ENCODE measurements around the gene TMEM254. TPM values are rescaled to one million over a fixed set of nuclear protein-coding genes. Genes with fewer than 3 reads are reported as not detected.
"Not testable (repeated sequence)": the region's sequence is repeated elsewhere in the genome, so short reads cannot be mapped to it uniquely, and the experiment has no call there.

Gene TMEM254
- total RNA-seq, 1 experiment from 2014 or later = 9.1 TPM

- no peak for DNase-seq (ENCODE audit: low read depth)
These were observed 54.1 kb downstream of the TMEM254 start, which contains the start of gene PLAC9 for GRCh38 chr10:80132299-80133139. PLAC9 (plus strand) TSS chr10:80132730; CDS start chr10:80132763, 33 bp downstream.

GRCh38 chr10:80133206-80133605 is 54.7 kb downstream of the TMEM254 start:
- DNase-seq (ENCODE audit: low read depth) = no peak

- DNase-seq (ENCODE audit: low read depth) = not testable (repeated sequence)
These were observed 55.2 kb downstream of the TMEM254 start for GRCh38 chr10:80133687-80134086.

DNA sequence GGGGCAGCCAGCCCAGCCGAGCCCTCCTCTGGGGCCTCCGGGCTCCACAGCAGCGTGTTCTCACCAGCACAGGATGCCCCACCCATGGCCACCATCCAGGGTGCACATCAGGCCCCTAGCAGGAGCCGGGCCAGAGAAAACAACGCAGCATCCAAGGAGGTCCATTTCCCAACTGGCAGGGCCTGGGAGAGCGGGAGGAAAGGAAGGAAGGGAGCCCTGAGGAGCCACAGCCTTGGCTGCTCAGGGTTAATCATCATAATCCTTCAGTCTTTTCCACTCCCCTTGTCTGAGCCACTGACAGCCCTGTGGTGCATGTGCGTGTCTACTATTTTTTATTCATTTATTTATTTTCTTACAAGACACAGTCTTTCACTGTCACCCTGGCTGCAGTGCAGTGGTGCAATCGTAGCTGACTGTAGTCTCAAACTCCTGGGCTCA is 57.7 kb downstream of the TMEM254 start:
- DNase-seq (ENCODE audit: low read depth) = peak; percentile 51

DNA sequence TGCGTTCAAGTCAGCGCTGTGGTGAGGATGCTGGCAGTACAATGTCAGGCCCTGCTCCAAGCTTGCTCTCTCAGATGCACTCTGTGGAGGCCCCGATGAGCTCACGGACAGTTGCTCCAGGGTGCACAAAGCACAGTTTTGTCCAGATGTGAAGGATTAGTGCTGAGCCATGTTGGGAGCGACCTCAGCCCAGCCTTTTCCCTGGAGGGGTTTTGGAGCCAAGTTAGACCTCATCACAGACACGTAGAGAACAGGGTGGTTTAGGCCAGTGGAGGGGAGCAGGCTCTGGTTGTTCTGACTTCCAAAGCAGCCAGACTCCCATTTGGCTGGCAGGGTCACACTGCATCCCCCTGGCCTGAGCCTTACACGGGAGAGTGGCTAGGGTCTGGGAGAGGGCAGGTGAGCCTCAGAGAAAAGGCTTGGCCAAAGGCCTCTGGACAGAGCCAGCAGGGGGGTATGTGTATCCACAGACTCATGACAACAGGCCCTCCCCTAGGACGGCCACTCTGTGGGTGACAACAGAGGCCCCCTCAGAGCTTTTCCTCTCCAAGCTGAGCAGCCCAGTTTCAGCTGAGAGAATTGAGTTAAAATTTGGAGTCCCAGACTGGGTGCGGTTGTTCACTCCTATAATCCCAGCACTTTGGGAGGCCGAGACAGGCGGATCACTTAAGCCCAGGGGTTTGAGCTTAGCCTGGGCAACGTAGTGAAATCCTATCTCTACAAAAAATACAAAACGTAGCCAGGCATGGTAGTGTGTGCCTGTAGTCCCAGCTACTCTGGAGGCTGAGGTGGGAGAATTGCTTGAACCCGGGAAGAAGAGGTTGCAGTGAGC is 58.8 kb downstream of the TMEM254 start:
- DNase-seq (ENCODE audit: low read depth) = peak; percentile 45

GRCh38 chr10:80137920-80138319 is 59.5 kb downstream of the TMEM254 start:
- DNase-seq (ENCODE audit: low read depth) = no peak

DNA sequence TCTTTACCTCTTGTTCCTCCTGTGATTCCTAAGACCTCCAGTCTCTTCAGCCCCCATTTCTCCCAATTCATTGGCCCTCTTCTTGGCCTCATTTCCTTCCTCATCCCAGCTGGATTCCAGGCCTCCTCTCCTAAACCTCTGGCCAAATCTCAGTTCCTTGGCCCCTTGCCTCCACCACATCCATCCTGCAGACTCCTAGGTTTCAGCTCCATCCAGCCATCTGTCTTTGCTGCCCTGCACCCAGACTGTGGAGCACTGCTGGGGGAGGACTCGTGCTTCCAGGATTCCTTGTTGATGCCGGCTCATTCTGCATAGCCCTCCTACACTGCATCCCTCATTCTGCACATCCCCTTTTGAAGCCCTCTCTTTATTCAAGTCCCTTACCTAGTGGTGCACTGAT is 60.8 kb downstream of the TMEM254 start:
- DNase-seq (ENCODE audit: low read depth) = no peak

DNA sequence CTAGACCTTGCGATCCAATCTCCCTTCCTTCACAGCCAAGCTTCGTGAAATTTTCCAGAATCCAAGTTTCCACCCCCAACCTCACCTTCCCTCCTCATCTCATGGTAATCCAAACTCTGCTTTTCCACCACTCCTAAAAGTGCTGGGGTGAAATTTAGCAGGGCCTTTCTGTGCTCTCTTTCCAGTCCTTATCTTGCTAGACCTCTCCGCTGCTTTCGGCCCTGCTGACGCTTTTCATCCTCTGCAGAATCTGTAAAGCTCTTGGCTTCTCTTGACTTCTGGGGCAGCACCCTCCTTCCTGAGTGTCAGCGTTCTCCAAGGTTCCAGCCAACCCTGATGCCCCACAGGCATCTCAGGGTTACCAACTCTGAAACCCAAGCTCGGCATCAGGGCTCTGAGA is 61.8 kb downstream of the TMEM254 start:
- no peak for DNase-seq (ENCODE audit: low read depth)

DNA sequence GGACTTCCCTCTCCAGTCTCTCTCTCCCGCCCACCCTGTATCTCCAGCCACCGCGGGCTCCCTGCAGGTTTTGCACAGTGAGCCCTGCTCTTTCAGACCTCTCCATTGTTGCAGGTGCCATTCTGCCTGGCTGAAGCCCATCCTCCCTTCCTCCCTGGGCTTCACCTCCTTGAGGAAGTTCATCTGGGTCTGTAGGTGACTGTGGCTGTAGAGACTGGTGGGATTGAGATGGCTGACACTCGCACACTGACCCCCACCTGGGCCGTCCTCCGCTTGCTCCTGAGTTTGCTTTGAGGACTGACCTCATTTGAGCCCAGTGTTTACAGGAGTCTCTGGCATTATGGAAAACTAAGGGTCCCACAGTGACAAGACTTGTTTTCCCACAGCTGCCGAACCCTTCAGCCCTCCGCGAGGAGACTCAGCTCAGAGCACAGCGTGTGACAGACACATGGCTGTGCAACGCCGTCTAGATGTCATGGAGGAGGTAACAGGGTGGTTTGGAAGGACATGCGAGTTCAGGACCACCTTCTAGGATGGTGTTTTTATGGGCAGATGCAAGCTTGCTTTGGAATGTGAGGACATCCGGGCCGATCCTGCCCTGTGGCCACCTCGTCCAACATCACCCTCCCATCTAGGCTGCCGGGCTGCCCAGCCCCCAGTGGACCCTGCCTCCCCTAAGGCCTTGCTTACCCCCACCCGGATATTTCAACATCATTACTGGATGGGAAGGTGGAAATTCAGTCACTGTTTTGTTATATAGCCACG is 63.4 kb downstream of the TMEM254 start:
- no peak for DNase-seq (ENCODE audit: low read depth)

Other genes starting within 250 kb of the TMEM254 start
- gene SFTPD, start 129.6 kb upstream of the TMEM254 start, total RNA-seq (2014; rRNA removed) = not detected in 2 replicates
- gene PLAC9, start 54.1 kb downstream of the TMEM254 start, total RNA-seq (2014; rRNA removed) = not detected in 2 replicates
- gene ANXA11, start 126.9 kb downstream of the TMEM254 start, total RNA-seq (2014; rRNA removed) = 55.9 and 84.7 TPM in 2 replicates
- not detected in 2 replicates for gene MAT1A, start 211.0 kb downstream of the TMEM254 start, total RNA-seq (2014; rRNA removed)

Measured in LHCN-M2 (cell line).